KMS-11 (cell line): ENCODE results near the gene KCNJ4.

ENCODE experiments used
- H2AFZ ChIP-seq: fragments of 200-600 bp; sonication (generic); 2 replicates; pipeline ENCODE4 v1.6.1; 2016; ENCODE audit warnings: antibody characterized with exemption, mixed run types, low read depth
- H3K27ac ChIP-seq: fragments of 200-600 bp; sonication (generic); 2 replicates; pipeline ENCODE4 v1.6.1; 2016; ENCODE audit warnings: mild to moderate bottlenecking, mixed run types
- H3K27me3 ChIP-seq: fragments of 200-600 bp; sonication (generic); 2 replicates; pipeline ENCODE4 v1.6.1; 2017; ENCODE audit warnings: mild to moderate bottlenecking, low read depth, mixed run types, moderate library complexity; ENCODE audit not compliant: insufficient read depth
- H3K36me3 ChIP-seq: fragments of 200-600 bp; sonication (generic); 2 replicates; pipeline ENCODE4 v1.6.1; 2017; ENCODE audit warnings: mild to moderate bottlenecking, mixed run types; ENCODE audit not compliant: insufficient read depth
- H3K4me1 ChIP-seq: fragments of 200-600 bp; sonication (generic); 2 replicates; pipeline ENCODE4 v1.6.1; 2016; ENCODE audit warnings: mild to moderate bottlenecking, low read depth, mixed run types; ENCODE audit not compliant: poor library complexity, severe bottlenecking
- H3K4me2 ChIP-seq: fragments of 200-600 bp; sonication (generic); 2 replicates; pipeline ENCODE4 v1.7.0; 2016; ENCODE audit warnings: mild to moderate bottlenecking, mixed run types
- H3K4me3 ChIP-seq: fragments of 200-600 bp; sonication (generic); IDR thresholded peaks from 2 replicates; pipeline ENCODE4 v1.6.1; 2017; ENCODE audit warnings: low read depth, low read length, mixed read lengths; ENCODE audit not compliant: insufficient read depth
- H3K79me2 ChIP-seq: fragments of 200-600 bp; sonication (generic); 2 replicates; pipeline ENCODE4 v1.6.1; 2016; ENCODE audit warnings: low read depth, mixed run types; ENCODE audit not compliant: insufficient read depth
- H3K9ac ChIP-seq: fragments of 200-600 bp; sonication (generic); 2 replicates; pipeline ENCODE4 v1.6.1; 2016; ENCODE audit warnings: mild to moderate bottlenecking, mixed run types
- H4K20me1 ChIP-seq: fragments of 200-600 bp; sonication (generic); 2 replicates; pipeline ENCODE4 v1.6.1; 2016; ENCODE audit warnings: mild to moderate bottlenecking, mixed run types; ENCODE audit not compliant: insufficient read depth
- CTCF ChIP-seq: fragments of 200-600 bp; sonication (generic); conservative IDR thresholded peaks from 2 replicates; pipeline ENCODE4 v1.6.1; 2017; ENCODE audit warnings: low read depth, mild to moderate bottlenecking, antibody characterized with exemption, low read length, moderate library complexity, mixed read lengths

KCNJ4 gene

GRCh38 chr22:38419121-38419857 lies 35.7 kb downstream of the KCNJ4 start:
- Histone ChIP-seq H4K20me1 (no peaks in the 10 kb centered on the region), H3K9ac (no peak overlapping the region), H2AFZ (no peak overlapping the region), H3K4me3 (no peak overlapping the region), H3K4me2 (no peak overlapping the region), H3K4me1 (no peaks in the 10 kb centered on the region), H3K36me3 (no peaks in the 10 kb centered on the region), H3K79me2 (no peaks in the 10 kb centered on the region), H3K27ac (no peak overlapping the region), H3K27me3 (no peaks in the 10 kb centered on the region)
- no peak for TF ChIP-seq CTCF

- peaks cover 5% of the 10 kb centered on the region for H3K4me1 ChIP-seq
- no peaks in the 10 kb centered on the region for H4K20me1 ChIP-seq
- no peaks in the 10 kb centered on the region for H3K27me3 ChIP-seq
- H3K36me3 ChIP-seq: no peaks in the 10 kb centered on the region
- no peak overlapping the region for H3K4me3 ChIP-seq
- H3K9ac ChIP-seq: no peak overlapping the region
- H3K4me2 ChIP-seq: no peak overlapping the region
- no peak overlapping the region for H3K27ac ChIP-seq
- no peak for TF ChIP-seq CTCF
- H3K79me2 ChIP-seq: no peaks in the 10 kb centered on the region
- no peak overlapping the region for H2AFZ ChIP-seq
These were observed 36.4 kb downstream of the KCNJ4 start for GRCh38 chr22:38418589-38418988.

GRCh38 chr22:38417252-38418060 lies 37.5 kb downstream of the KCNJ4 start:
- H3K4me1 ChIP-seq: peaks cover 16% of the 10 kb centered on the region
- H3K4me3 ChIP-seq: no peak overlapping the region
- no peak overlapping the region for H2AFZ ChIP-seq
- H3K36me3 ChIP-seq: no peaks in the 10 kb centered on the region
- H3K27ac ChIP-seq: no peak overlapping the region
- no peak overlapping the region for H3K9ac ChIP-seq
- H3K79me2 ChIP-seq: no peaks in the 10 kb centered on the region
- H3K27me3 ChIP-seq: no peaks in the 10 kb centered on the region
- H4K20me1 ChIP-seq: no peaks in the 10 kb centered on the region
- TF ChIP-seq CTCF: no peak
- no peak overlapping the region for H3K4me2 ChIP-seq

GRCh38 chr22:38416621-38417251 lies 38.3 kb downstream of the KCNJ4 start:
- Histone ChIP-seq H2AFZ (no peak overlapping the region), H3K27ac (no peak overlapping the region), H3K4me2 (no peak overlapping the region), H3K27me3 (no peaks in the 10 kb centered on the region), H3K36me3 (no peaks in the 10 kb centered on the region), H3K79me2 (no peaks in the 10 kb centered on the region), H4K20me1 (no peaks in the 10 kb centered on the region), H3K9ac (no peak overlapping the region), H3K4me1 (peaks cover 20% of the 10 kb centered on the region), H3K4me3 (no peak overlapping the region)
- no peak for TF ChIP-seq CTCF
